H1 (cell line): Measurements from ENCODE around the gene ARHGEF28. TPM values are rescaled to one million over a fixed set of nuclear protein-coding genes. Genes with fewer than 3 reads are reported as not detected.

ENCODE experiments used
- JUN ChIP-seq: IDR thresholded peaks from 2 replicates; pipeline ENCODE4 v1.6.1; 2011; ENCODE audit warnings: low read depth, mild to moderate bottlenecking, improper control_type of control experiment, low read length
- SAP30 ChIP-seq: fragments of 300-600 bp; sonication (generic); IDR thresholded peaks from 2 replicates; pipeline ENCODE4 v1.7.1; 2012; ENCODE audit warnings: low read length, moderate library complexity, mild to moderate bottlenecking, inconsistent platforms; ENCODE audit not compliant: insufficient read depth, insufficient replicate concordance
- SIX5 ChIP-seq: IDR thresholded peaks from 2 replicates; pipeline ENCODE4 v1.6.1; 2011; ENCODE audit warnings: mild to moderate bottlenecking, low read depth, low read length
- SP1 ChIP-seq: IDR thresholded peaks from 2 replicates; pipeline ENCODE4 v1.6.1; 2011; ENCODE audit warnings: low read depth, low read length
- SP4 ChIP-seq: IDR thresholded peaks from 2 replicates; pipeline ENCODE4 v1.6.1; 2012; ENCODE audit warnings: low read length, inconsistent platforms
- SRF ChIP-seq: IDR thresholded peaks from 2 replicates; pipeline ENCODE4 v1.6.1; 2011; ENCODE audit warnings: mild to moderate bottlenecking, low read depth, low read length, moderate library complexity
- polyA plus RNA-seq, 7 experiments: library from polyadenylated mRNA; depleted of rRNA in 3 of 7; stranded (reverse) in 5 of 7; unstranded in 2 of 7; fragments of >200 nt in 5 of 7; fragments of 200-250 nt in 2 of 7; gene quantifications; 1 replicate in 5 of 7; 2 replicates in 1 of 7; 4 replicates in 1 of 7; pipeline versions ENCODE4 v1.2.1 to v1.2.3, GENCODE V29; 2011 to 2013; ENCODE audit warnings: missing spikeins in 2 of 7, mixed read lengths in 2 of 7
- total RNA-seq: library from RNA; stranded (reverse); fragmentation: NEBNext Ultra II Directional; extraction: Animal tissue kit (Norgen Biotek cat#: 25700); gene quantifications from 2 replicates; pipeline ENCODE4 v1.2.1, GENCODE V29; 2021

Gene ARHGEF28
- total and polyA plus RNA-seq, 2 of the 8 experiments (the other 6 are each of a cell fraction or from before 2014, with no cell fraction given), result 0.33 to 1.0 TPM

DNA sequence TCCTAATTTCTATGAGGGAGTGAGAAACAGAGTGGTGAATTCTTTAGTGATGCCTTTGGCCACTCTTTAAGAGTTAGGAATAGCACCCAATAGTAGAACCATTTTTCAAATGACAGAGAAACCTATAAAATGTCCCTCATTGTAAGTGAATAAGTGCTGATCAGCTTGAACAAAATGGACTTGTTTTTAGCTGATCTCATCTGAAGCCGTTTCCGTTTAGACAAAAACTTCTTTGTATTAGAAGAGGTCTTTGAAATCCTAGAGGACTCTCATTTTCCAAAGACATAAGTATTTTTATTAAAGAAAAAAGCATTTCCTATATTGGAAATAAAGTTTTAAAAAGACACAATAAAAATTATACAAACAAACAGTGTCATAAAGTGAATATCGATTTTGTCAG is 273.9 kb downstream of the ARHGEF28 start (continued):
- TF ChIP-seq SRF (no peak), SIX5 (no peak), SP1 (no peak), SP4 (no peak), JUN (no peak), SAP30 (no peak)
